HepG2 (cell line): ENCODE measurements around the gene SETD1A. TPM values are rescaled to one million over a fixed set of nuclear protein-coding genes. Genes with fewer than 3 reads are reported as not detected.

ENCODE experiments used
- CEBPG ChIP-seq: IDR thresholded peaks from 2 replicates; pipeline ENCODE4 v1.6.1; 2016
- ELK4 ChIP-seq: sonication (generic); formaldehyde crosslinking; IDR thresholded peaks from 2 replicates; pipeline ENCODE4 v1.9.0; 2021; ENCODE audit warnings: missing genetic modification reagents, borderline replicate concordance
- HMG20A ChIP-seq: IDR thresholded peaks from 2 replicates; pipeline ENCODE4 v1.6.1; 2016; ENCODE audit warnings: borderline replicate concordance
- ISL2 ChIP-seq: sonication (generic); formaldehyde crosslinking; IDR thresholded peaks from 2 replicates; pipeline ENCODE4 v1.5.0; 2020; ENCODE audit warnings: missing genetic modification reagents
- KAT8 ChIP-seq: IDR thresholded peaks from 2 replicates; pipeline ENCODE4 v1.6.1; 2016; ENCODE audit warnings: missing genetic modification reagents, missing compliant biosample characterization
- MAX ChIP-seq: IDR thresholded peaks from 2 replicates; pipeline ENCODE4 v1.6.1; 2012; ENCODE audit warnings: inconsistent platforms
- PHF21A ChIP-seq: sonication (generic); formaldehyde crosslinking; IDR thresholded peaks from 2 replicates; pipeline ENCODE4 v1.5.0; 2020; ENCODE audit warnings: mild to moderate bottlenecking, missing genetic modification reagents
- RORA ChIP-seq: sonication (generic); formaldehyde crosslinking; IDR thresholded peaks from 2 replicates; pipeline ENCODE4 v1.5.0; 2020; ENCODE audit warnings: mild to moderate bottlenecking, missing genetic modification reagents, moderate library complexity
- RXRA ChIP-seq: sonication (generic); formaldehyde crosslinking; IDR thresholded peaks from 2 replicates; pipeline ENCODE4 v1.5.1; 2020; ENCODE audit warnings: missing genetic modification reagents
- SMAD1 ChIP-seq: sonication (generic); formaldehyde crosslinking; IDR thresholded peaks from 2 replicates; pipeline ENCODE4 v1.4.0; 2020; ENCODE audit warnings: missing genetic modification reagents, low read depth, mild to moderate bottlenecking, borderline replicate concordance
- SRSF9 ChIP-seq: fragments of 200-400 bp; formaldehyde crosslinking; IDR thresholded peaks from 2 replicates; pipeline ENCODE4 v1.6.1; 2018; ENCODE audit warnings: borderline replicate concordance, mild to moderate bottlenecking, low read depth, low read length; ENCODE audit not compliant: insufficient read depth, poor library complexity, severe bottlenecking
- TOPORS ChIP-seq: sonication (generic); formaldehyde crosslinking; IDR thresholded peaks from 2 replicates; pipeline ENCODE4 v1.8.0; 2023; ENCODE audit warnings: mild to moderate bottlenecking, missing genetic modification reagents
- ZBTB21 ChIP-seq: sonication (generic); formaldehyde crosslinking; IDR thresholded peaks from 2 replicates; pipeline ENCODE4 v1.4.0; 2020; ENCODE audit warnings: missing genetic modification reagents
- ZFY ChIP-seq: sonication (generic); formaldehyde crosslinking; IDR thresholded peaks from 2 replicates; pipeline ENCODE4 v1.4.0; 2020; ENCODE audit warnings: missing genetic modification reagents
- ZMYM3 ChIP-seq: sonication (generic); formaldehyde crosslinking; IDR thresholded peaks from 2 replicates; pipeline ENCODE4 v1.5.1; 2020; ENCODE audit warnings: mild to moderate bottlenecking, missing genetic modification reagents
- ZNF10 ChIP-seq: sonication (generic); formaldehyde crosslinking; IDR thresholded peaks from 2 replicates; pipeline ENCODE4 v1.4.0; 2020; ENCODE audit warnings: mild to moderate bottlenecking, low read depth, missing genetic modification reagents, borderline replicate concordance
- ZNF234 ChIP-seq: sonication (generic); formaldehyde crosslinking; conservative IDR thresholded peaks from 2 replicates; pipeline ENCODE4 v1.5.1; 2020; ENCODE audit warnings: mild to moderate bottlenecking, missing genetic modification reagents
- ZNF335 ChIP-seq: sonication (generic); formaldehyde crosslinking; IDR thresholded peaks from 2 replicates; pipeline ENCODE4 v1.4.0; 2020; ENCODE audit warnings: missing genetic modification reagents
- polyA plus RNA-seq, 8 experiments: library from polyadenylated mRNA; depleted of rRNA in 3 of 8; stranded (reverse) in 7 of 8; unstranded in 1 of 8; fragments of >200 nt; fragmentation: Illumina TruSeq in 4 of 8; extraction: Trizol in 4 of 8; gene quantifications; 2 replicates each; pipeline versions ENCODE4 v1.2.1 to v1.2.3, GENCODE V29; 2011 to 2016; ENCODE audit warnings: low read depth in 4 of 8, missing spikeins in 1 of 8, mixed read lengths in 1 of 8; ENCODE audit not compliant: insufficient read depth in 1 of 8
- total RNA-seq, 5 experiments: library from RNA; depleted of rRNA; stranded (reverse); fragments of >200 nt; fragmentation: Illumina TruSeq; extraction: Trizol; gene quantifications; 2 replicates each; pipeline ENCODE4 v1.2.3, GENCODE V29; 2016; ENCODE audit warnings: low read depth in 1 of 5
- TF ChIP-seq, protein P1 (sequence below): IDR thresholded peaks from 2 replicates; pipeline ENCODE4 v1.6.1; 2018; ENCODE audit warnings: missing genetic modification reagents
- TF ChIP-seq, protein P2 (sequence below): sonication (generic); formaldehyde crosslinking; IDR thresholded peaks from 2 replicates; pipeline ENCODE4 v1.8.1; 2023; ENCODE audit warnings: mild to moderate bottlenecking, moderate library complexity, missing genetic modification reagents
- TF ChIP-seq, protein P3 (sequence below): sonication (generic); formaldehyde crosslinking; IDR thresholded peaks from 2 replicates; pipeline ENCODE4 v1.4.0; 2020; ENCODE audit warnings: missing genetic modification reagents

SETD1A gene
- total and polyA plus RNA-seq, 2 of the 13 experiments (the other 11 are each of a cell fraction or from before 2014, with no cell fraction given) = 3.8 to 5.6 TPM

- TF ChIP-seq, protein P1, sequence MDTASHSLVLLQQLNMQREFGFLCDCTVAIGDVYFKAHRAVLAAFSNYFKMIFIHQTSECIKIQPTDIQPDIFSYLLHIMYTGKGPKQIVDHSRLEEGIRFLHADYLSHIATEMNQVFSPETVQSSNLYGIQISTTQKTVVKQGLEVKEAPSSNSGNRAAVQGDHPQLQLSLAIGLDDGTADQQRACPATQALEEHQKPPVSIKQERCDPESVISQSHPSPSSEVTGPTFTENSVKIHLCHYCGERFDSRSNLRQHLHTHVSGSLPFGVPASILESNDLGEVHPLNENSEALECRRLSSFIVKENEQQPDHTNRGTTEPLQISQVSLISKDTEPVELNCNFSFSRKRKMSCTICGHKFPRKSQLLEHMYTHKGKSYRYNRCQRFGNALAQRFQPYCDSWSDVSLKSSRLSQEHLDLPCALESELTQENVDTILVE (CRISPR knock-in tag) = 0 out of 2 replicates have a peak, but pooled peaks have one; percentile 12
- TF ChIP-seq, protein P2, sequence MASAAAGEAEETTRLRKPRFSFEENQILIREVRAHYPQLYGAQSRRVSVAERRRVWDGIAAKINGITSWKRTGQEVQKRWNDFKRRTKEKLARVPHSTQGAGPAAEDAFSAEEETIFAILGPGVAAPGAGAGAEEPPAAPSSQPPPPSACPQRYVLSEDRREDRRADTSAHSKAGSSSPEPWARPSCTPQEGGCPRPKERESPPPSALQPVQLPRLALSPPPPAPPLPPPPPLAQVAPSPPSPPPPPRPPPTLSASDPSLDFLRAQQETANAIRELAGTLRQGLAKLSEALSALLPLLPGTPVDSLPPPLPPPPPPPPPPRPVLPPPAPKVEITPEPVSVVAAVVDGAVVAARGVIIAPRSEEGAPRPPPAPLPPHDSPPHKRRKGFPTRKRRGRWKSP (CRISPR knock-in tag) = no peak; the same call in 1 of the 2 replicates
- no peak for TF ChIP-seq HMG20A (CRISPR knock-in tag)
- peak; percentile 77 for TF ChIP-seq PHF21A (CRISPR knock-in tag)
- no peak for TF ChIP-seq ZNF234 (CRISPR knock-in tag)
- TF ChIP-seq ZMYM3 (CRISPR knock-in tag) = peak; percentile 77
- no peak; the same call in 1 of the 2 replicates for TF ChIP-seq RXRA (CRISPR knock-in tag)
- peak; percentile 20; the same call in 1 of the 2 replicates for TF ChIP-seq ISL2 (CRISPR knock-in tag)
- TF ChIP-seq ZBTB21 (CRISPR knock-in tag) = 0 out of 2 replicates have a peak, but pooled peaks have one; percentile 1
- no peak for TF ChIP-seq ZNF10
- peak; percentile 91; the same call in 1 of the 2 replicates for TF ChIP-seq TOPORS (CRISPR knock-in tag)
- TF ChIP-seq ELK4 = 0 out of 2 replicates have a peak, but pooled peaks have one; percentile 44
- TF ChIP-seq KAT8 (CRISPR knock-in tag) = peak; percentile 75
- TF ChIP-seq SRSF9 = no peak
- 0 out of 2 replicates have a peak, but pooled peaks have one; percentile 83 for TF ChIP-seq SMAD1 (CRISPR knock-in tag)
- TF ChIP-seq ZFY = peak; percentile 88
- TF ChIP-seq CEBPG = 0 out of 2 replicates have a peak, but pooled peaks have one; percentile 26
- peak; percentile 87 for TF ChIP-seq MAX
- no peak for TF ChIP-seq RORA (CRISPR knock-in tag)
- TF ChIP-seq ZNF335 = no peak
- TF ChIP-seq, protein P3, sequence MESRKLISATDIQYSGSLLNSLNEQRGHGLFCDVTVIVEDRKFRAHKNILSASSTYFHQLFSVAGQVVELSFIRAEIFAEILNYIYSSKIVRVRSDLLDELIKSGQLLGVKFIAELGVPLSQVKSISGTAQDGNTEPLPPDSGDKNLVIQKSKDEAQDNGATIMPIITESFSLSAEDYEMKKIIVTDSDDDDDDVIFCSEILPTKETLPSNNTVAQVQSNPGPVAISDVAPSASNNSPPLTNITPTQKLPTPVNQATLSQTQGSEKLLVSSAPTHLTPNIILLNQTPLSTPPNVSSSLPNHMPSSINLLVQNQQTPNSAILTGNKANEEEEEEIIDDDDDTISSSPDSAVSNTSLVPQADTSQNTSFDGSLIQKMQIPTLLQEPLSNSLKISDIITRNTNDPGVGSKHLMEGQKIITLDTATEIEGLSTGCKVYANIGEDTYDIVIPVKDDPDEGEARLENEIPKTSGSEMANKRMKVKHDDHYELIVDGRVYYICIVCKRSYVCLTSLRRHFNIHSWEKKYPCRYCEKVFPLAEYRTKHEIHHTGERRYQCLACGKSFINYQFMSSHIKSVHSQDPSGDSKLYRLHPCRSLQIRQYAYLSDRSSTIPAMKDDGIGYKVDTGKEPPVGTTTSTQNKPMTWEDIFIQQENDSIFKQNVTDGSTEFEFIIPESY (CRISPR knock-in tag) = peak; percentile 97
These were observed 28.0 kb downstream of the SETD1A start (continued) for GRCh38 chr16:30985401-30986128.
